Lower leg skin (tissue), 4 donors: ENCODE results near the gene ADCYAP1R1. TPM values are rescaled to one million over a fixed set of nuclear protein-coding genes. Genes with fewer than 3 reads are reported as not detected.
A peak's percentile ranks its signal among the peaks of the same experiment; 100 is the strongest.

ENCODE experiments used
- DNase-seq, 2 donors: peaks; one replicate each; pipeline ENCODE4 v3.0.0-alpha.2; 2019; ENCODE audit warnings: low spot score in 2 of 2
- H3K4me3 ChIP-seq: fragments of 200-600 bp; sonication (generic); 2 replicates; pipeline ENCODE4 v1.5.1; 2017; ENCODE audit warnings: mild to moderate bottlenecking, low read depth; ENCODE audit not compliant: poor library complexity, severe bottlenecking
- CTCF ChIP-seq, 3 donors: fragments of 450-650 bp; IDR thresholded peaks; one replicate each; pipeline ENCODE4 v1.5.1; 2016; ENCODE audit warnings: antibody characterized with exemption in 3 of 3, mild to moderate bottlenecking in 3 of 3, moderate library complexity in 2 of 3
- POLR2A ChIP-seq, 2 donors: fragments of 450-650 bp; IDR thresholded peaks; one replicate each; pipeline ENCODE4 v1.6.1; 2016 to 2017; ENCODE audit warnings: antibody characterized with exemption in 2 of 2, mild to moderate bottlenecking in 1 of 2, moderate library complexity in 1 of 2
- WGBS, 2 donors: methylation state at CpG; one replicate each; pipeline ENCODE4 v1.1.5; 2018; 5-methylcytosine and 5-hydroxymethylcytosine counted together
- intact Hi-C: fragments of 100-400 bp; cut with DNase I; formaldehyde crosslinking; loops from one replicate; pipeline ENCODE4 v1.15.0; 2023; ENCODE audit warnings: low total_unique reads
- total RNA-seq, 4 donors: library from RNA; depleted of rRNA; stranded (reverse); fragments of >200 nt; gene quantifications; one replicate each; pipeline ENCODE4 v1.1.0, GENCODE V29; 2016

Gene ADCYAP1R1
- total RNA-seq, 4 donors from 2014 or later = 0.52 to 1.2 TPM; not detected in 2

GRCh38 chr7:31074403-31075085, 22.4 kb downstream of the ADCYAP1R1 start:
- intact Hi-C loops = no loop called here
- 75 to 78% methylated on average over 14 of the region's 14 CpGs for WGBS, 2 donors
- no peak for TF ChIP-seq CTCF (IDR thresholded peaks at IDR 0.05)
- TF ChIP-seq POLR2A (IDR thresholded peaks at IDR 0.05) = no peak
- DNase-seq = peak in 1 of 2 donors; percentile 71
- H3K4me3 ChIP-seq = no peak overlapping the region

- H3K4me3 ChIP-seq = no peak overlapping the region
- 94 to 99% methylated on average over 5 of the region's 5 CpGs for WGBS, 2 donors
- TF ChIP-seq POLR2A (IDR thresholded peaks at IDR 0.05) = no peak
- no peak for TF ChIP-seq CTCF (IDR thresholded peaks at IDR 0.05)
- intact Hi-C loops = no loop called here
- no peak for DNase-seq
These were observed 22.9 kb downstream of the ADCYAP1R1 start for GRCh38 chr7:31075086-31075405.

DNA sequence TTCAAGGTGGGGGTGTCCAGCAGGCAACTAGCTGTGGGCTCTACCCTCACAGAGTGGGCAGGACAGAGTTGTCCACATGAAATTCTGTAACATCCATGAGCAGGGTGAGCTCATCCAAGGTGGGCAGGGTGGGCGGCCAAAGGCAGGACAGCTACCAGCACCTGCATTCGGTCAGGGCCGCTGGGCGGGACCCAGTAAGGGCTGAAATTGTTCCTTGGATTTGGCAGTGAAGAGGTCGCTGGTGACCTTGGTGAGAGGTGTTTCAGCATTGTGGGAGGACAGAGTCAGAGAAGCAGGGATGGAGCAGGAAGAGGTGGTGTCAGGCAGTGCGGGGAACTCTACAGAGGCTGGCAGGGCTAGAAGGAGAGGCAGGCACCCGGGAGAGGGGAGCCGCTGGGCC, 23.9 kb downstream of the ADCYAP1R1 start:
- WGBS, 2 donors = 89 to 91% methylated on average over 8 of the region's 8 CpGs
- no peak for TF ChIP-seq POLR2A (IDR thresholded peaks at IDR 0.05)
- no peak for TF ChIP-seq CTCF (IDR thresholded peaks at IDR 0.05)
- no peak overlapping the region for H3K4me3 ChIP-seq
- no peak for DNase-seq
- intact Hi-C loops = no loop called here

DNA sequence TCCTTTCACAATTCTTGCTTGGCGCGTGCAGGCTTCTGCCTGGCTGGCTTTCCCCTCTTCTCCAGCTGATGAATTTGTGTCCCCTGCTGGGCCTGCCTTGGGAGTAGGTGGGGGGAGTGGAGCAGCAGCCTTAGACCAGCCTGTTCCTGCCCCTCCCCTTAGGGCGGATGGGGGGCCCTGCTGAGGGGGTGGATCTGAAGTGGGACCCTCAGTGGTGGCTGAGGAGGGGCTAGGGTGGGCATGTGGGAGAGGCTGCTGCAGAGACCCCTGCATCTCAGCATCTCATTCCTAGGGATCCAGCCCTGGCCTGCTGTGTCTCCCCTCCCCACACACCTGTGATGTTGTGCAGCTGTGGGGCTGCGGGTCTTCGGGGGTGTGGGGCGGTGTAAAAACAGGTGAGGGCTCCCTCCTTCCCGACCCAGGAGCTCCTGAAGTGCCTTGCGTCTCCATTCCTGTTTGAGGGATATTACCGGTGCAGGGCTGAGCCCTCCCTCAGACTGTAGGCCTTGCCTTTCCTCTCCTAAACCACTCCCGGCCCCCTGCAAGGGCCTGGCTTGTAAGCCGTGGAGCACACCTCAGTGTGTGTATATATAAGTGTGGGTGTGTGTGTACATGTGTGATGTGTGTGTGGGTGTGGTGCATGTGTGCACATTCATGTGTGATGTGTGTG, 24.7 kb downstream of the ADCYAP1R1 start:
- no peak overlapping the region for H3K4me3 ChIP-seq
- no peak for DNase-seq
- intact Hi-C loops = no loop called here
- TF ChIP-seq POLR2A (IDR thresholded peaks at IDR 0.05) (no peak), CTCF (IDR thresholded peaks at IDR 0.05) (peak in 1 of 3 donors; percentile 12)
- 79 to 90% methylated on average over 10 to 11 of the region's 11 CpGs for WGBS, 2 donors

- 78 to 81% methylated on average over 8 to 10 of the region's 10 CpGs for WGBS, 2 donors
- no peak overlapping the region for H3K4me3 ChIP-seq
- TF ChIP-seq POLR2A (IDR thresholded peaks at IDR 0.05) = no peak
- no peak for TF ChIP-seq CTCF (IDR thresholded peaks at IDR 0.05)
- no peak for DNase-seq
- intact Hi-C loops = no loop called here
These were observed 25.6 kb downstream of the ADCYAP1R1 start for GRCh38 chr7:31077484-31078362.
